AG09319 (cell line): Measurements from ENCODE around the gene LAMB1.

Experiments
- DNase-seq: peaks from one replicate; pipeline ENCODE4 v3.0.0-alpha.2; 2010; ENCODE audit warnings: low read depth; ENCODE audit errors: extremely low read depth
- CTCF ChIP-seq: IDR thresholded peaks from 2 replicates; pipeline ENCODE4 v1.5.1; 2011; ENCODE audit warnings: low read depth, mild to moderate bottlenecking, inconsistent platforms, low read length, moderate library complexity

LAMB1 gene

GRCh38 chr7:107998660-107999480 is 4.1 kb downstream of the LAMB1 start:
- DNase-seq: no peak
- no peak for TF ChIP-seq CTCF

- no peak for TF ChIP-seq CTCF
- DNase-seq: no peak
Measured at GRCh38 chr7:107998150-107998549, 4.8 kb downstream of the LAMB1 start.

GRCh38 chr7:107996072-107996882 is 6.7 kb downstream of the LAMB1 start:
- no peak for TF ChIP-seq CTCF
- DNase-seq: no peak

- DNase-seq: peak; percentile 56
- no peak for TF ChIP-seq CTCF
Measured at GRCh38 chr7:107995184-107996071, 7.5 kb downstream of the LAMB1 start.

- no peak for TF ChIP-seq CTCF
Measured at GRCh38 chr7:107994421-107995030, 8.4 kb downstream of the LAMB1 start.

GRCh38 chr7:107993891-107994291 is 9.1 kb downstream of the LAMB1 start:
- DNase-seq: no peak
- no peak for TF ChIP-seq CTCF

More at GRCh38 chr7:107994421-107995030, 8.4 kb downstream of the LAMB1 start:
- DNase-seq: no peak
